ENCODE results near the gene MINDY1.
A peak's percentile ranks its signal among the peaks of the same experiment; 100 is the strongest.

Gene MINDY1, protein sequence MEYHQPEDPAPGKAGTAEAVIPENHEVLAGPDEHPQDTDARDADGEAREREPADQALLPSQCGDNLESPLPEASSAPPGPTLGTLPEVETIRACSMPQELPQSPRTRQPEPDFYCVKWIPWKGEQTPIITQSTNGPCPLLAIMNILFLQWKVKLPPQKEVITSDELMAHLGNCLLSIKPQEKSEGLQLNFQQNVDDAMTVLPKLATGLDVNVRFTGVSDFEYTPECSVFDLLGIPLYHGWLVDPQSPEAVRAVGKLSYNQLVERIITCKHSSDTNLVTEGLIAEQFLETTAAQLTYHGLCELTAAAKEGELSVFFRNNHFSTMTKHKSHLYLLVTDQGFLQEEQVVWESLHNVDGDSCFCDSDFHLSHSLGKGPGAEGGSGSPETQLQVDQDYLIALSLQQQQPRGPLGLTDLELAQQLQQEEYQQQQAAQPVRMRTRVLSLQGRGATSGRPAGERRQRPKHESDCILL

GRCh38 chr1:151006327-151007052, at the start of gene MINDY1:
Gene MINDY1, minus strand, starts transcription at chr1:151006902. Its CDS starts 4,285 bp downstream, at chr1:151002617.
- peak; percentile 78 for DNase-seq (ENCODE audit: low spot score)

- no peak for DNase-seq (ENCODE audit: low spot score)
These were observed 49.4 kb upstream of the MINDY1 start for GRCh38 chr1:151056149-151056548.

- no peak for DNase-seq (ENCODE audit: low spot score)
These were observed 48.9 kb upstream of the MINDY1 start for GRCh38 chr1:151055581-151055980.

- no peak for DNase-seq (ENCODE audit: low spot score)
These were observed 48.4 kb upstream of the MINDY1 start for GRCh38 chr1:151054971-151055547.

GRCh38 chr1:151051356-151052009, 44.8 kb upstream of the MINDY1 start:
- no peak for DNase-seq (ENCODE audit: low spot score)

- DNase-seq (ENCODE audit: low spot score): no peak
These were observed 43.5 kb upstream of the MINDY1 start for GRCh38 chr1:151050051-151050688.

DNA sequence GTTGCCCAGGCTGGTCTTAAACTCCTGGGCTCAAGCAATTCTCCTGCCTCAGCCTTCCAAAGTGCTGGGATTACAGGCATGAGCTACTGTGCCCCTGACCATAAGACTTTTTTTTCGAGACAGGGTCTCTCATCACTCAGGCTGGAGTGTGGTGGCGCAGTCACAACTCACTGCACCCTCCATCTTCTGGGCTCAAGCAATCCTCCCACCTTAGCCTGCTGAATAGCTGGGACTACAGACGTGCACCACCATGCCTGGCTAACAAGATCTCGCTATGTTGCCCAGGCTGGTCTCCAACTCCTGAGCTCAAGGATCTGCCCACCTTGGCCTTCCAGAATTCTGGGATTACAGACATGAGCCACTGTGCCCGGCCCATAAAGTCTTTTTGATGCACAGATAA, 42.8 kb upstream of the MINDY1 start:
- DNase-seq (ENCODE audit: low spot score): no peak

DNA sequence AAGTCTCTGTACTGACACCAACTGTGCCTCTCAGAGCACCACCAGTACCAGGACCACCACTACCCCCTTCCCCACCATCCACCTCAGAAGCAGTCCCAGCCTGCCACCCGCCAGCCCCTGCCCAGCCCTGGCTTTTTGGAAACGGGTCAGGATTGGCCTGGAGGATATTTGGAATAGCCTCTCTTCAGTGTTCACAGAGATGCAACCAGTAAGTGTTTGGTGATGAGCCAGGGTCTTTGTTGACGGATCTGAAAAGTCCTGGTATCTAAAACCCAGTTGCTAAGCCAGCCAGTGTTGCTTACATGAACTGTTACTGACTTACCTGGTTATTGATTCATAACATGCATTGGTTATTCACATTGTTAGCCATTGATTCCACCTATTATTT, 41.9 kb upstream of the MINDY1 start:
- DNase-seq (ENCODE audit: low spot score): no peak

- DNase-seq (ENCODE audit: low spot score): peak; percentile 80
These were observed 41.4 kb upstream of the MINDY1 start for GRCh38 chr1:151047925-151048644.

GRCh38 chr1:151047591-151047924, 40.9 kb upstream of the MINDY1 start, which contains the start of gene C1orf56:
Gene C1orf56, plus strand, starts transcription at chr1:151047751. Its CDS starts 97 bp downstream, at chr1:151047848.
- DNase-seq (ENCODE audit: low spot score): peak; percentile 82

GRCh38 chr1:151043163-151043562, 36.5 kb upstream of the MINDY1 start:
- DNase-seq (ENCODE audit: low spot score): no peak

DNA sequence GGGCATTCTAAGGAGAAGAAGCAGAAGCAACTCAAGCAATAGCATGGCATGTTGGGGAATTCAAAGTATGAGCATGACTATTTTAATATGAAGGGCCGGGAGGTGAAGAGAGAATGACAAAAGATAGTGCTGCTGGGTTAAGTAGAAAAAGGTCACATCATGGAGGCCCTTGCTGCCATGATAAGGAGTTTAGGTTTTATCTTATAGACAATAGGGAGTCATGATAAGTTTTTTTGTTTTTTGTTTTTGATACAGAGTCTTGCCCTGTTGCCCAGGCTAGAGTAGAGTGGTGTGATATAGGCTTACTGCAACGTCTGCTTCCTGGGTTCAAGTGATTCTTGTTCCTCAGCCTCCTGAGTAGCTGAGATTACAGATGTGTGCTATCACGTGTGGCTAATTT, 32.8 kb upstream of the MINDY1 start:
- no peak for DNase-seq (ENCODE audit: low spot score)

DNA sequence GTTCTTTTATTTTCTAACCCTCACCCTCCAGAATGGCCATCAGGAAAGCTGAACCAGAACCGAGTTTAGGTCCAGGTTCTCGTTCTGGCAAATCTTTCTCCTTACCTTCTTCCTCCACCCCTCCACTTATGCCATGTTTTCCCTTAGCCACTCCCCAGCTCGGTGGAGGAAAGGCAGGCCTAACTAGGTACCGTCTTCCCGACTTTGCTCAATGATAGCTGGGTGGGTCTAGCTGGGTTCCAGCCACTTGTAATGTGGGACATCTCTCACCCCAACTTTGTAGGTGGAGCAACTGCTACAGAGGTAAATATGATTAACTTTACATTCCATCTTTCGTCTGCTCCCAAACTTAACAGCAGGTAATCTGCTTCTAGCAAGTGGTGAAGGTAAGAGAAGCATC, 30.3 kb upstream of the MINDY1 start:
- DNase-seq (ENCODE audit: low spot score): no peak

DNA sequence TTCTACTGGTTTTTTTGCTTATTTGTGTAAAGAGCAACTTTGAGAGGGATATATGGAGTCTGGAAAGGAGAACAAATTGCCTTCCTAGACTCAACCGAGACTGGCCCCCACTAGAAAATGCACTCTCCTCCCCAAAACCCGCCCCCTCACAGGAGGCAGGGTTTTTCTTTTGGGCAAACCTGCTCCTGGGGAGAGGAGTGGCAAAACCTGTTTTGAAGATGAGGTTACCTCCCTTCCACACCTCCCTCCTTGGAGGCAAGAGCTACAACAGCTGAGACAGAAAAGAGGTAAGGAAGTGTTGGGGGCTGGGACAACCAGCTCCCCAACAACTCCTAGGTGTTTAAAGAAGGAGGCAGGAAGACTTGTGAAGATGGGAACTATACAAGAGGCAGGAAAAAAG, 29.7 kb upstream of the MINDY1 start, which contains the start of gene BNIPL:
Gene BNIPL, plus strand, starts transcription at position 231 of the 400 bp plus-strand sequence. Its CDS starts 140 bp downstream, at position 371.
- DNase-seq (ENCODE audit: low spot score): no peak

- DNase-seq (ENCODE audit: low spot score): no peak
These were observed 28.5 kb upstream of the MINDY1 start for GRCh38 chr1:151035167-151035566.

DNA sequence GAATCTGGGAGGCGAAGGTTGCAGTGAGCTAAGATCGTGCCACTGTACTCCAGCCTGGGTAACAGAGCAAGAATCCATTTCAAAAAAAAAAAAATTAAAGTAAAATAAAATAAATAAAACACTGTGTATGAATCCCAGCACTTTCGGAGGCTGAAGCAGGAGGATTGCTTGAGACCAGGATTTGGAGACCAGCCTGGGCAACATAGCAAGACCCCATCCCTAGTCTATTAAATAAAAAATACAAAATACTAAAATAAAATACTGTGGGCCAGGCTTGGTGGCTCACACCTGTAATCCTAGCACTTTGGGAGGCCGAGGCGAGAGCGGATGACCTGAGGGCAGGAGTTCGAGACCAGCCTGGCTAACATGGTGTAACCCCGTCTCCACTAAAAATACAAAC, 25.5 kb upstream of the MINDY1 start:
- DNase-seq (ENCODE audit: low spot score): no peak

GRCh38 chr1:151026460-151026859, 19.8 kb upstream of the MINDY1 start:
- no peak for DNase-seq (ENCODE audit: low spot score)

- peak; percentile 75 for DNase-seq (ENCODE audit: low spot score)
These were observed 17.9 kb upstream of the MINDY1 start for GRCh38 chr1:151024540-151025146.

GRCh38 chr1:151013518-151013917, 6.8 kb upstream of the MINDY1 start:
- no peak for DNase-seq (ENCODE audit: low spot score)

DNA sequence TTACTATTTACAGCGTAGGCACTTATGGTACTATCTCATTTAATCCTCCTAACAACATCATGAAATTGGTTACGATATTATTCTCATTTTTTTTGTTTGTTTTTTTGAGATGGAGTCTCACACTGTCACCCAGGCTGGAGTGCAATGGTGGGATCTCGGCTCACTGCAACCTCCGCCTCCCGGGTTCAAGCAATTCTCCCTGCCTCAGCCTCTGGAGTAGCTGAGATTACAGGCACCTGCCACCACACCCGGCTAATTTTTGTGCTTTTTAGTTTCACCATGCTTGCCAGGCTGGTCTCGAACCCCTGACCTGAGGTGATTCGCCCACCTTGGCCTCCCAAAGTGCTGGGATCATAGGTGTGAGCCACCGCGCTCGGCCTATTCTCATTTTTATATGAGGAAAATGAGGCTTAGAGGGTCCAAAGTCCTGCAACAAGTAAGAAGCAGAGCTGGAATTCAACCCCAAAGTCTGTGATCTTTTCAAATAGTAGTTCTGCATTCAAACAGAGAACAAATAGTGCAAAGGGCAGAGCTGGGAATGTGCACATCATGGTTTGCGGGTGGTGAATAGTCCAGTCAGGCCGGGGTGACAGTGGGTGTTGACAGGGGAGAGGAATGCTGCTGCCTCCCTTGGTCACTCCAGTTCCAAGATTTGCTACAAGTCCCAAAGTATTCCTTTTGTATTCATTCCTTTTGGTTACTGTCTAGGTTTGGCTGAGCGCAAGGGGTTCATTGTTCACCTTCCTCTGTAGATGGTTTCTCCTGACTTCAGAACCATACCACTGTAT, 6.2 kb upstream of the MINDY1 start:
- DNase-seq (ENCODE audit: low spot score): peak; percentile 64
